ENCODE measurements around the gene HS6ST3.

- TF ChIP-seq POLR2A (IDR thresholded peaks at IDR 0.05) (no peak), CTCF (IDR thresholded peaks at IDR 0.05) (no peak)
Observed at GRCh38 chr13:96492766-96493165, 402.9 kb downstream of the HS6ST3 start.

All from adrenal gland (tissue), 5 donors.